SH-SY5Y (cell line): ENCODE results near the gene SAXO1.

Experiments
- GATA2 ChIP-seq: IDR thresholded peaks from 2 replicates; pipeline ENCODE4 v1.6.1; 2011; ENCODE audit warnings: mild to moderate bottlenecking, low read depth, low read length
- GATA3 ChIP-seq: IDR thresholded peaks from 2 replicates; pipeline ENCODE4 v1.6.1; 2011; ENCODE audit warnings: low read depth, mild to moderate bottlenecking, low read length, moderate library complexity

GRCh38 chr9:19028835-19029451, 4.1 kb downstream of the SAXO1 start:
- TF ChIP-seq GATA2 (no peak), GATA3 (no peak)
